GM21367 (cell line): ENCODE results near the gene PTGES.
"Not testable (repeated sequence)": the region's sequence is repeated elsewhere in the genome, so short reads cannot be mapped to it uniquely, and the experiment has no call there.

Source experiments
- ATAC-seq: cut with Tn5 transposase; IDR thresholded peaks from one replicate; pipeline ENCODE4 v1.9.1; 2021; ENCODE audit not compliant: unreplicated experiment

The PTGES gene

DNA sequence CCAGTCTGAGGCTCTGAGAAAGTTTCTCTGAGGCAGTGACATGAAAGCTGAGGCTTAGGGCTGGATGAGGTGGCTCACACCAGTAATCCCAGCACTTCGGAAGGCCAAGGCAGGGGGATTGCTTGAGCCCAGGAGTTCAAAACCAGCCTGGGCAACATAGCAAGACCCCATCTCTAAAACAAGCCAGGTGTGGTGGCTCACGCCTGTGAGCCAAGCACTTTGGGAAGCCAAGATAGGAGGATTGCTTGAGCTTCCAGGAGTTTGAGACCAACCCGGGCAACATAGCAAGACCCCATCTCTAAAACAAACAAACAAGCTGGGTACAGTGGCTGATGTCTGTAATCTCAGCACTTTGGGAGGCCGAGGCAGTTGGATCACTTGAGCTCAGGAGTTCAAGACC lies 3.8 kb downstream of the PTGES start:
- not testable (repeated sequence) for ATAC-seq

GRCh38 chr9:129748249-129748648 lies 4.6 kb downstream of the PTGES start:
- ATAC-seq: no peak

GRCh38 chr9:129746092-129746777 lies 6.6 kb downstream of the PTGES start:
- ATAC-seq: no peak

GRCh38 chr9:129745200-129745599 lies 7.6 kb downstream of the PTGES start:
- ATAC-seq: no peak

GRCh38 chr9:129740666-129741464 lies 12.0 kb downstream of the PTGES start:
- ATAC-seq: no peak

DNA sequence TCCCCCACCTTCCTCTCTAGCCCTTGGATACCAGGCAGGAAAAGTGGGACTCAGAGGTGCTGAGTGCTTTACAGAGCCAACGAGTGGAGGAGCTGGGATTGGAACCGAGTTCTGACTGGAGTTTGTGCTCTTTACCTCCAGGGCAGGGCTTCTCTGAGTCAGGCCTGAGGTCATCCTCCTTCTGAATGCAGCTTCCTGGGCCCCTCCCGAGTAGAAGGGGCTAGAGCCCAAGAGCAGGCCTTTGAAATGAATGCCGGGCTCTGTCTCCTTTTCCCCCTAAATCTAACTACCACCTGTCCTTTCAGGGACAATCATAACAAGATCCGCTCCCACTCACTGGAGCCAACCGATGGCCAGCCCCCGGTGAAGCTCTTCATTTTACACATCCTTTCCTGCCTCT lies 12.7 kb downstream of the PTGES start:
- no peak for ATAC-seq

DNA sequence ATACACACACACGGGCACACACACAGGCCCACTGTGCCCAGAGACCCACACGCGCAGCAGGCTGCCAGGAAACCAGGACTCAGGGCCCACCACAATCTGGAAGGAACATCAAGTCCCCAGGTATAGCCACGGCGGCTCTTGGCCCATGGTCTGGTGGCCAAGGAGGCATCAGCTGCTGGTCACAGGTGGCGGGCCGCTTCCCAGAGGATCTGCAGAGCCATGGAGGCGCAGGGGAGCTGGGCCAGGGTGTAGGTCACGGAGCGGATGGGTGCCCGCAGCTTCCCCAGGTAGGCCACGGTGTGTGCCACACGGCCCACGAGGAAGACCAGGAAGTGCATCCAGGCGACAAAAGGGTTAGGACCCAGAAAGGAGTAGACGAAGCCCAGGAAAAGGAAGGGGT lies 13.4 kb downstream of the PTGES start:
- ATAC-seq: no peak

DNA sequence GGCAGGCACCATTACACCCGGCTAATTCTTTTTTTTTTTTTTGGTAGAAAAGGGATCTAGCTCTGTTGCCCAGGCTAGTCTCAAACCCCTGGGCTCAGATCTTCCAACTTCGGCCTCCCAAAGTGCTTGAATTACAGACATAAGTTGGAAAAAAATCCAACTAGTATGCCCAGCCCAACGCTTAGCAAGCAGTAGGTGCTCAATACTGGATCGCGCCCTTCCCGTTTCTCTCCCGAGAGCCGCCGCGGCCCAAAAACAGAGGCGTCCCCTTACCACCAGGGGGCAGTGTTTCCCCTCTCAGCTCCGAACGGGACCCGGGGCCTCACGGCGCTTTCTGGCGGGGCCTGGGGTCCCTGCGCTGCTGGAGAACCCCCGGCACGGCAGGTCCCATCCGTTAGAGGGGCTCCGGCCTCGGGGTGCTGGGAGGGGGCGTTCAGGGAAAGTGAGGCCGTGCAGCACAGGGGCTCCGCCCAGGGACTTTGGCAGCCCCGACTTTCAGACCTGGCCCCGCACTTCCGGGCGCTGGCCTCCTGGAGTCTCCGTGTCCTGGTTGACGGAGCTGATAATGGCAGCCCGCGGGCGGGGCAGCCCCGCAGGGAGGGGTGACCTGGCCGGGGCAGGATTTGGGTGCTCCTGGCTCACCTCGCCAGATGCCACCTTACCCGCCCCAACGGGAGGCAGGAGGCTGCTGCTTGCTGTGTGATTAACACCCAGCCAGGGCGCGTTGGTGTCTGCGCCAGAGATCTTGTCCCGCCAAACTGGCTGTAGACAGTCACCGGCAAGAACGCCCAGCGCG lies 15.2 kb downstream of the PTGES start:
- no peak for ATAC-seq

- ATAC-seq: no peak
These were observed 16.5 kb downstream of the PTGES start for GRCh38 chr9:129736334-129736733.

DNA sequence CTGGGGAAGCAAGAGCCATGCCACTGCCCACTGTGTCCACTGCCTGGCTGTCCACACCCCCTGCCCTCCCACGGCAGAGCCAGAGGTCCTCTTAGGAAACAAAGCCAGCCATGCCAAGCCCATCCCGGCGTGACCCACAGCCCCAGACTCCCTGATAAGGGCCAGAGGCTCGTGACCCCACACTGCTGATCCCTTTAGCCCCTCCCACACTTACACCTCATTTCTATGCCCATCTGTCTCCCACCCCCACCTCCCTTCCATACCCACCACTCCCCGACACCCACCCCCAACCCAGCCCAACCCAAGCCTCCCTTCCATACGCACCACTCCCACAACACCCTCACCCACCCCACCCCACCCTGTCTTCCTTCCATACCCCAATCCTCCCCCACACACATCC lies 17.3 kb downstream of the PTGES start:
- ATAC-seq: no peak

GRCh38 chr9:129733632-129733953 lies 19.2 kb downstream of the PTGES start:
- ATAC-seq: no peak

DNA sequence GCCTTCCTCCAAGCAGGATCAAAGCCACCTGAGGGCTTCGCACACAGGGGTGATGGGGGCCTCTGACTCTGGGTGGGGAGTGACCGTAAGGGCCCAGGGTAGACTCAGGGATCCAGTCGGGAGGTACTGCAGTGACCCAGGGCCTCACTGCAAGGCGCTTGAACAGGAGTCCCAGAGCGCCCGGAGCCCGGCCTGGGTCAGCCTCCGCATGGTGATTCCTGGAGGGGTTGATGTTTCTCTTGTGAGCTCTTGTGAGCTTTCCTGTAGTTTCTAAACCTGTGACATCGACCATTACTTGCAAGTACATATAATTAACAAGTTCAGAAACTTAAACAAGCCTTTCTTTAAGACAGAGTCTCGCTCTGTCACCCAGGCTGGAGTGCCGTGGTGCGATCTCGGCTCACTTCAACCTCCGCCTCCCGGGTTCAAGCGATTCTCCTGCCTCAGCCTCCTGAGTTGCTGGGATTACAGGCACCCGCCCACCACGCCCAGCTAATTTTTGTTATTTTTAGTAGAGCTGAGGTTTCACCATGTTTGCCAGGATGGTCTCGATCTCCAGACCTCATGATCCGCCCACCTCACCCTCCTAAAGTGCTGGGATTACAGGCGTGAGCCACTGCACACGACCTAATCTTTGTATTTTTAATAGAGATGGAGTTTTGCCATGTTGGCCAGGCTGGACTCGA lies 19.8 kb downstream of the PTGES start:
- no peak for ATAC-seq

DNA sequence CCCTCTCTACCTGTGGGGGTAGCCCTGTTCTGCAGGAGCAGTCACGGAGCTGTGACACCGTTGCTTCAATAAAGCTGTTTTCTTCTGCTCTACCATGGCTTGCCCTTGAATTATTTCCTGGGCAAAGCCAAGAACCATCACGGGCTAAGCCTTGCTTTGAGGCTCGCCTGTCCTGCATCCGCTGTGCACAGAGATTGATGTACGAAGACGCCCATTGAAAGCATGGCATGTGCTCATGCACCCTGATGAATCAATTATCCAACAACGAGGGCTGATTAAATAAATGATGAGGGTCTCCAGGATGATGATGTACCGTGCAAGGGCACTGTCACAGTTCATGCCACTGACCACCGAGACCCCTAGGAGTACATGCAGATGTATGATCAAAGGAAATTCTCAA lies 20.7 kb downstream of the PTGES start:
- no peak for ATAC-seq

DNA sequence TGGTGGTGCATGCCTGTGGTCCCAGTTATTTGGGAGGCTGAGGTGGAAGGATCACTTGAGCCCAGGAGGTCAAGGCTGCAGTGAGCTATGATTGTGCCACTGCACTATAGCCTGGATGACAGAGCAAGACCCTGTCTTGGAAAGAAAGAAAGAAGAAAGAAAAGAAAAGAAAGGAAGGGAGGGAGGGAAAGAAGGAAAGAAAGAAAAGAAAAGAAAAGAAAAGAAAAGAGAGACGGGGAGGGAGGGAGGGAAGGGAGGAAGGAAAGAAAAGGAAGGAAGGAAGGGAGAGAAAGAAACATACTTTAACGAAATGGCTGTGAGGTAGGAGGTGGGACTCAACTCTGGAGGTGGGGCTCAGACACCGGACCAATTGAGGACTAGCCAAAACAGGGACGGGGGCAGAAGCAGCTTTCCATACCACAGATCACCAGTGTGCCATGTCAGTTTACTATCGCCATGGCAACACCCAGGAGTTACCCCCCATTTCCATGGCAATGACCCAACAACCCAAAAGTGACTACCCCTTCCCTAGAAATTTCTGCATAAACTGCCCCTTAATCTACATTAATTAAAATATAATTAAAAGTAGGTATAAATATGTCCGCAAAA lies 21.3 kb downstream of the PTGES start:
- ATAC-seq: no peak

DNA sequence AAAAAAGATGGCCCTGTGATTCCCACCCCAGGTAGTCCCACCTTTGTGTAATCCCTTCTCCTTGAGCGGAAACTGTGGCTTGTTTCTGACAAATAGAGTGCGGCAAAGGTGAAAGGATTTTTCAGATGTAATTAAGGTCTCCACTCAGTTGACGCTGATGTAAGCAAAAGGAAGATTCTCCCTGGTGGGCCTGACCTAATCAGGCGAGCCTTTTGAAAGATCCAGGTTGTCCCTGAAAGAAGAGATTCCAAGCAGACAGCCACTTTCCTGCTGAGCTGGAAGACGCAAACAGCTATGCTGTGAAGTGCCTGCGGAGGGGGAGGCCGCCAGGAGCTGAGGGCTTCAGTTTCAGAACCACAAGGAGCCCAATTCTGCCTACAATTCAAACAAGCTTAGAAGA lies 24.1 kb downstream of the PTGES start:
- ATAC-seq: no peak

GRCh38 chr9:129726322-129727160 lies 26.3 kb downstream of the PTGES start:
- ATAC-seq: no peak

GRCh38 chr9:129725795-129726251 lies 27.0 kb downstream of the PTGES start:
- ATAC-seq: no peak

GRCh38 chr9:129724456-129725190 lies 28.2 kb downstream of the PTGES start:
- no peak for ATAC-seq

DNA sequence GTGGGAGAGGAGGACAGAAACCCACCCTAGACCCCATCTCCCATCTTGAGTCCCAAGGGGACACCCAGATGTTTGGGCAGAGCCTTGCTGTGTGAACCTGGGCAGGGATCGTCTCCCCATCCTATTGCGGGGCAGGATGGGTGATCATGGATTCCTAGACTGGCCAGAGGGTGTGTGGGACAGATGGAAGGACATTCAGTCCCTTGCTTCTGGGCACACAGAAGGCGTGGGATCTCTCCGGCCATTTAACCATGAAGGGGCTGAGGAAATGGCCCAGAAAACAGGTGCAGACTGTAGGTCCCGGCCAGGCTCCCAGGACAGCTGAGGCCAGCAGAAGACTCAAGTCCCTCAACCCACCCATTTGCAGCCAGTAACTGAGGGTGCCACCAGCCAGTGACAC lies 29.9 kb downstream of the PTGES start:
- ATAC-seq: no peak
